GM10266 (cell line): Measurements from ENCODE around the gene GOLGA1.
A peak's percentile ranks its signal among the peaks of the same experiment; 100 is the strongest.

Source experiments
- DNase-seq: peaks from one replicate; pipeline ENCODE4 v3.0.0; 2012; ENCODE audit errors: extremely low spot score
- CTCF ChIP-seq: IDR thresholded peaks from 2 replicates; pipeline ENCODE4 v1.5.1; 2012; ENCODE audit warnings: mild to moderate bottlenecking, low read depth; ENCODE audit not compliant: control insufficient read depth, insufficient read depth; ENCODE audit errors: missing control alignments

The GOLGA1 gene

GRCh38 chr9:124861342-124862229, 79.3 kb downstream of the GOLGA1 start, which contains the start of the genes ARPC5L and RPL35:
ARPC5L (plus strand) TSS chr9:124862130; CDS start chr9:124869291, 7,161 bp downstream.
RPL35 (minus strand) TSS chr9:124861957; CDS start chr9:124861912, 45 bp downstream.
- peak; percentile 99 for DNase-seq
- TF ChIP-seq CTCF: no peak

- TF ChIP-seq CTCF: no peak
- no peak for DNase-seq
Observed at GRCh38 chr9:124860582-124861341, 80.1 kb downstream of the GOLGA1 start.

GRCh38 chr9:124859803-124860581, 80.9 kb downstream of the GOLGA1 start:
- no peak for DNase-seq
- TF ChIP-seq CTCF: no peak

GRCh38 chr9:124858330-124859046, 82.4 kb downstream of the GOLGA1 start:
- no peak for DNase-seq
- no peak for TF ChIP-seq CTCF

- DNase-seq: no peak
Observed at GRCh38 chr9:124857533-124858162, 83.2 kb downstream of the GOLGA1 start.

More at GRCh38 chr9:124857533-124858162, 83.2 kb downstream of the GOLGA1 start:
- TF ChIP-seq CTCF: no peak
